Measurements from ENCODE around the gene CNP.

CNP gene

DNA sequence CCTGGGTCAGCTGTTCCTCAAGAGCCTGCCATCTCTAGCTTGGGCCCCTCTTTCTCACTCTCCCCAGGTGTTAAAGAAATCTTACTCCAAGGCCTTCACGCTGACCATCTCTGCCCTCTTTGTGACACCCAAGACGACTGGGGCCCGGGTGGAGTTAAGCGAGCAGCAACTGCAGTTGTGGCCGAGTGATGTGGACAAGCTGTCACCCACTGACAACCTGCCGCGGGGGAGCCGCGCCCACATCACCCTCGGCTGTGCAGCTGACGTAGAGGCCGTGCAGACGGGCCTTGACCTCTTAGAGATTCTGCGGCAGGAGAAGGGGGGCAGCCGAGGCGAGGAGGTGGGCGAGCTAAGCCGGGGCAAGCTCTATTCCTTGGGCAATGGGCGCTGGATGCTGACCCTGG lies 6.8 kb downstream of the CNP start:
- DNase-seq (ENCODE audit: low spot score) = no peak

DNA sequence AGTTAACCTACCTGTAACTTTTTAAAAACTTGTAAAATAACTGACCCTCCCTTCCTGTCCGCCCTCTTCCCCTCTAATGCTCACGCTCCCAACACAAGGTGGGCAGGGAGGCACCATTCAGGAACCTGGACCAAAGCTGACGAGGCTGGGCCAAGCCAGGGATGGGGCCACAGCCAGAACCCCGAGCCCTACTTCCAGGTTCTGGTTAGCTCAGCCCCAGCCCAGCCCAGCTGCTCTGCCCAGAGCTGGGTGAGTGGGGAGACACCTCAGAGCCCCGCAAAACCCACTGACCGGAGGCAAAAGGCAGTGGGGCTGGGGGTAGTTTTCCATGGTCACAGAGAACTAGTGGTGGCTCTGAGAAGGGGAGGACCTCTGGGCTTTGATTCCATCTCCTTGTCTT lies 7.4 kb downstream of the CNP start:
- no peak for DNase-seq (ENCODE audit: low spot score)

DNA sequence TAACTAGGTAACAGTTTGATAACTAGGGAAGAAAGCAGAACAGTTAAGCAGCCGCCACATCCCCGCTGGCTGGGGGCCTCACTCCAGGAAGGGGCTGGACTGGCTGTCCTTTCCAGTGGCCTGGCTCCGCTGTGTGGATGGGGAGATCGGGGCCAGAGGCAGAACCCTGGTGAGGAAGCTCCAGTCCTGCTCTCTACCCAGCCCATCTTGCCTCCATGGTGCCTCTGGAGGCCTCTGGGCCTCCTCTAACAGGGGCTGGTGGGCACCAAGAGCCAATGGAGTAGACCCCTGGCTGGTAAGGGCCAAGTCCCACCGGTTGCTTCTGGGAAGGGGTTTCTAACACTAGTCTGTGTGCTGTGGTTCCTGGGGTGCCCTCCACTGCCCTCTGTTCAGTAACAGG lies 8.1 kb downstream of the CNP start:
- no peak for DNase-seq (ENCODE audit: low spot score)

DNA sequence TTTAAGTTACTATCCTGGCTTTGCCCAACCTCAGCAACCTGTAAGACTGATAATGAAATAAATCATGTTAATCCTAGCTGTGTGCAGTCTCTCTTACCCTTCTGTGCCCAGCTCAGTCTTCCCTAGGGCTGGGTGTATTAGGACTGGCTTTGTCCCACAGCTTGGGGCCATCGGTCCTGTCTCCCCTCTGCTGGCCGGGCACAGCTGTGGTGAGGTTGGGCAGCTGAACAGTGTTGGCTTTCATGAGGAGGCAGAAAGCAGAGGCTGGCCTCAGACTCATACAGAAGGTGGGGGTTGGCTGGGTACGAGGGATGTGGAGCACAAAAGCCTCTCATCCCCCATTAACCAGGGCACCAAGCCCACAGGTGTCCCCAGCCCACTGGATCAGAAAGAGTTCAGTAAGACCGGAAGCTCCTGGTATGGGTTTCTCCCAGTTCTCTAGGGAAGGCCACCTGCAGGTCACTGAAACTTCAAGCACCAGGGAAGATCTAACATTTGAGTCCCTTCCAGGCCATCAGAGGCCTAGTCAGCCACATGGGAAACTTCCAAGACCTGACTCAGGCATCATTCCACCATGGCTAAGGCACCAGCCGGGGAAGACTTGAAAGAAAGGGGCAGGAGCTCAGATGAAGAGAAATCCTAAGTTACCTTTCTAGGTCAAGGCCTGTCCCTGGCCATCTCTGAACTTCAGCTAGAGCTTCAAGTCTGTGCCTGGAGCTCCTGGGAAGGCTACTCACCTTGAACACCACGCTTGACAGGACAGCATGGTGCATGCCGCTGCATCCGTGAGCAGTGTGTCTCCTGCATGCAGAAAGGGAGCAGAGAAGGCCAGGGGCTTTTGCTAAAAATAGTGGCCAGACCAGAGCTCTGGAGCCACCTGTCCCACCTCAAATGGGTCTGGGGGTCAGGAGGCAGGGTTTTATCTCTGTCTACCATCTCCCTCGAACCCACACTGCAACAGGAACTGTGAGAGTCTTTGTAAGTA lies 8.8 kb downstream of the CNP start:
- DNase-seq (ENCODE audit: low spot score) = no peak

DNA sequence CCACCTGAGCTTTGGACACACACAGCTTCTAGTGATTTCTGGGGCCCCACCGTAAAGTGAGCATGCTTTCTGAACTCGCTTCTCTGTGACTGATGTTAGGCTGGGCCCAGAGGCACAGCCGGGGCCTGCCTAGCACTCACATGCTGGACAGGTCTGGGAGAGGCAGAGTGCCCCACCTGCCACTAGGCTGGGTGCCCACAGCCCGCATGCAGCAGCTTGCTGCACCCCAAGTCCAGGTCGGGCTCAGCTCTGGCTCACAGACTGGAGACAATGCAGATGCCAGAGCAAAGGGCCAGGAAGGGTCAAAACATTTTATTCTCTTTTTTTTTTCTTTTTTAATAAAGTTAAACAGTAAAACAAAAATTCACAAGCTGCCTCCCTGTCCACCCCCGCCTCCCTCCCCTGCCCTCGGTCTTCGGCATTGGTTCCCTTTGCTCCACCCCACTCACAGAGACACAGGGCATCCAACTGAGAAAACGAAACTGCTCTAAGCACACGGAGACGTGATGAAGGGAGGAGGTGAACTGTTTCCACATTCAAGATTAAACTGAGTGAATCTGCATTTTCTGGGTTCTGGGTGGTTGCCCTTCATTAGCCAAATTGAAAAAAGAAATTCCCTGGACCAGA lies 9.7 kb downstream of the CNP start:
- DNase-seq (ENCODE audit: low spot score) = no peak

DNA sequence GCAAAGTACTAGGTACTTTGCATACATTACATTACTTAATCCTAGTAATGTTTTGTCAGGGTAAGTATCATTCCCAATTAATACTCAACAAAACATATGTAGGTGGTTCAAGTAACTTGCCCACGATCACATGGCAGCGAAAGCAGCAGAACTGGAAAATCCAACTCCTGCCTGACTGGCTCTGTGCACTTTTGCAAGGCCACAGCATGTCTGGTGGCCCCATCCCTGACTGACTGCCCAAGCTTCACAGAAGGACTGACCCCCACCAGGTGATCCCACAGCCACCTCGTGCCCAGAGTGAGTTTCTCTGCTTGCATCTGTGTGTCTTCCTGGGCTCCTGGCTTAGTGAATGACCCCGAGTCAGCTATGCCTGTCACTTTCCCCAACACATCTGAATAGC lies 11.4 kb downstream of the CNP start:
- no peak for DNase-seq (ENCODE audit: low spot score)

DNA sequence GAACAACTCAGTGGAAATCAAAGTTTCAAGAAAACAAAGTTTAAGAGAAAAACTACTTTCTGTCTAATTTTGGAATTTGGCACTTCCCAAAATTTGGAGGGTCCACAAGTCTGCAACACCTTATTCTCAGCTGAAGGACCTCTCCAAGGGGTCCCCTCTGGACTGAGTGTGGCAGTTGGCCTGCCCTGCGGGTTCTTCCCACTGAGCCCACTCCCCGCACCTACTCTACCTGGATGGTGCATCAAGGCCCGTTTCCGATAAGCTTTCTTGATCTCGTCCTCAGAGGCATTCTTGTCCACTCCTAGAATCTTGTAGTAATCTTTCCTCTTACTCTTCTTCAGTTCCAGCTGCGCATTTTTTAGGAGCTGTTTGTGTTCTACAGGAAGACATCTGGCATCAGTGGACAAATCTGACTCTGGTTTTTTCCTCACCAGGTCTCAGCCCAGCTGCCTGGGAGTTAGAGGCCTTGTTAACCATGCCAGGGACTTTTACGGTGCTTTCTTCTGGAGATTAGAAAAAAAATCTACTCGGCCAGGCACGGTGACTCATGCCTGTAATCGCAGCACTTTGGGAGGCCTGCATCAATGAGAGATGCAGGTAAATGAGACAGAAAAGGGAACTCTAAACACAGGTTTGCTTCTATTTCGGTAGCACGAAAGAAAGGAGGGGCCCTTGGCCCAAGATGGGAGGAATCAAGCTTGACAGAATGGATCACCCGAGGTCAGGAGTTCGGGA lies 15.6 kb downstream of the CNP start:
- no peak for DNase-seq (ENCODE audit: low spot score)

DNA sequence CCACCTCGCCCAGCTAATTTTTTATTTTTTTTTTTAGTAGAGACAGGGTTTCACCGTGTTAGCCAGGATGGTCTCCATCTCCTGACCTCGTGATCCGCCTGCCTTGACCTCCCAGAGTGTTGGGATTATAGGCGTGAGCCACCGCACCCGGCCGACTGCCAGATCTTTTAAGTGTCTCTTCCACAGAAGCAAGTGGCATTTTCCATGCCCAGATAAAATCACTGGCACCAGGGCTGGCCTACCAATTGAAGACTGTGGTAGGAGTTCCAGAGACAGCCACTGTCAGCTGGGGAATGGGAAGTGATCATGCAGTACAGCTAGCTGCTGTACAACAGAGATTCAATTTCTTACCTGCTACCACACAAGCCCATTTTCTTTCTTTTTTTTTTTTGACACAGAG lies 17.9 kb downstream of the CNP start:
- no peak for DNase-seq (ENCODE audit: low spot score)

DNA sequence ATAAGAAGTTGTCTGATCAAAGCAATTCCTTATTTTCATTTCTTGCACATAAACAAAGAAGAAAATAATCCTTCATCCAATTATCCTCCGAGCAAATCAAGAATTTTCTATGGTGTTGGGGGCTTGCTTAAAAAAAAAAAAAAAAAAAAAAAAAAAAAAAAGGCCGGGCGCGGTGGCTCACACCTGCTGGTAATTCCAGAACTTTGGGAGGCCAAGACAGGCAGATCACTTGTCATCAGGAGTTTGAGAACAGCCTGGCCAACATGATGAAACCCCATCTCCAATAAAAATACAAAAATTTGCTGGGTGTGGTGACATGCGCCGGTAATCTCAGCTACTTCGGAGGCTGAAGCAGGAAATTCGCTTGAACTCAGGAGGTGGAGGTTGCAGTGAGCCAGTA lies 19.3 kb downstream of the CNP start:
- DNase-seq (ENCODE audit: low spot score) = no peak

DNA sequence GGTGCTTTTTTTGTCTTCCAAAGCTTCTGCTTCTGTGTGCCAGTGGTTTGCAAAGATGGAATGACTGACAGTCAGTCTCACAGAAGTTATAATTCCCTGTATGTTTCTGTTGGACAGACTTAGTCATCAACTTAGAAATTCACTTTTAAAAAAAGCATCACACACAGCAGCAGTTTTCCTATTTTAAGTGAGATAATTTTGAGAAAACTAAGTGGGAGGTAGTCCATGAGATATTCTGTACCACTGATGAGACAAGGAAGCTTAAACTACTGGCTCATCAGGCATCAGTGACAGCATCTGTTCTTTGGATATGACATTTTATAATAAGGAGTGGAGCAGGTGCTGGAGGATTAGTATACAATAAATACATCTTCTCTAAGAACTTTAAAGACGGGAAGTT lies 20.0 kb downstream of the CNP start:
- no peak for DNase-seq (ENCODE audit: low spot score)

DNA sequence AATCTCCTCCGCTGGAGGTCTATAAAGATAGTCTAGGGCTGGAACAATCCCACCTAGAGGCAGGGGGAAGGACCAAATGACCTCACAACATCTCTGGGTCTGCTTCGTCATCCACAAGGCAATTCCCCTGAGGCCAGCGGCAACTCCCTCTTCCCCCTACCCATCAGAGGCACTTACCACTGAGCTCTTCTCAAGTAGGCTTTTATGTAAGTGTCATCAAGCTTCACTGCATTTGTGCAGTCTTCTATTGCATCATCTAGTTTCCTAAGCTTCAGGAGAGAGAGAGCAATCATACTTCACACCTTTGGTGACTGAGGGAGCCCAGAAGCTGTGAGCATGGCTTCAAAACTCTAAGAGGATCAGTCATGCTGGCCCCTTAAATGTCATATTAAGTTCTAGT lies 21.0 kb downstream of the CNP start:
- DNase-seq (ENCODE audit: low spot score) = no peak

DNA sequence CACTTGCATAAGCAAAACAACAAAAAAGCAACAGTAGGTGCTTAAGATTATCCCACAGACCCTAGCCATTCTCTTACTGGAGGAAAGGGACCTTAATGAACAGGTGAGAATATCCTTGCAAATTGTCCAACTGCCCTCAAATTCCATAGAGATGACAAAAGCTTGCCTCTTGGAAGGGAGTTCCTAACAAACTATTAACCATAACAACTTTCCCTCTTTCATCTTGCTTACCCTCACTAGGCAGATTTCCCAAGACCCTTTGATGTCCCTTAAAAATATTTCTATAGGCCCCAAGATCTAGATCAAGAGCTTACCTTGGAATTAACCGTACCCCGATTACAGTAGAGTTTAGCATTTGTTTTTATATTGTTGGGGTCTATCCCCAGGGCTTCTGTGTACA lies 21.8 kb downstream of the CNP start:
- no peak for DNase-seq (ENCODE audit: low spot score)

DNA sequence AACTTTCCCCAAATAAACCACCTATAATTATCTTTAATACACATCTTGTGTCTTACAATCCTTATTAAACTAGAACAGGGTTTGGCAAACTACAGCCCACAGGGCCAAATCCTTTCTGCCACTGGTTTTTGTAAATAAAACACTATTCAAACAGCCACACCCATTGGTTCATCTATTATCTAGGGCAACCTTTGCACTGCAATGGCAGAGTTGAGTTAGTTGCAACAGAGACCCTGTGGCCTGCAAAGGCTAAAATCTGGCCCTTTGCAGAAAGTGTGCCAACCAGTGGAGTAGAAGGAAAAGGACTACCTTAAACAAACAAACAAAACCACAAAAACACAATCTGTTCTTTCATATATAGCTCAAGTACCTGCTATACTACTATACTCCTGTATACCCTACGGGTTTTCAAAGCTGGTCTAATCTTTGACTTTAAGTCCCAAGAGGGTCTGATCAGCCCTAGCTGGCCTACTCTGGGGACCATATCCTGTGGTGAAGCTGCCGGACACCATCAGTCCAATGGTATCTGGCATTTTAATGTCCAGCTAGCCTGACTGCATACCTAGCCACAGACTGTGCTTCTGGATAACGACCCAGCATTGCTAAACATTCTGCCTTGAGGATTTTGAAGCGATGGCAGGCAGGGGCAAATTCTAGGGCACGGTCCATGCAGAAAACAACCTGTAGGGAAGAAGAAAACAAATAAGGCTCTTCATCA lies 23.3 kb downstream of the CNP start:
- no peak for DNase-seq (ENCODE audit: low spot score)

DNA sequence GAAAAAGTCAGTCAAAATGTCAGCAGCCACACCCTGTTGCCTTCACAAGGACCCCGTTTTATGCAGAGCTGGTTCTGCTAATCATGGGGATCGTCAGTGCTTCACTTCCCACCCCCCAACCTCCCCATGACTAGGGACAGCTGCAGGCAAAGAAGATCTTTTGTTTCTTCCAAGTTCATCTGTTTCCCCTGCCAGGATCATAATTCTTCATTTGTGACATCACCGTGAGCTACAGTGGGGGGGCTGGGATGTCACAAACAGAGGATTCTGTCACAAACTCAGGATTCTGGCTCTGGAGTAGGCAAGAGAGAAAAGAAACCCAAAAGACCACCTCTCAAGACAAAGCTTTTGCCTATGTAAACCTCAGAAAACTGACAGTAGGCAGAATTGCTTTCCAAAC lies 26.0 kb downstream of the CNP start:
- no peak for DNase-seq (ENCODE audit: low spot score)

DNA sequence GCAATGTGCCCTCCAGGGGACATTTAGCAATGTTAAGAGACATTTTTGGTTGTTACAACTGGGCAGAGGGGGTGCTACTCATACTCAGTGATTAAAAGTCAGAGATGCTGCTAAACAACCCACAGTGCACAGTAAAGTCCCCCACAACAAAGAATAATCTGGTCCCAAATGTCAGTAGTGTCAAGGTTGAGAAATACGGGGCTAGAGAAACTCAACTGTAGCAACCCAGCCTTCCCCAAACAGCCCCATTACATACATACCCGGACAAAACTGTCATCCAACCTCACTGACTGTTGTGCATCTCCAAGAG lies 30.2 kb downstream of the CNP start:
- DNase-seq (ENCODE audit: low spot score) = no peak

DNA sequence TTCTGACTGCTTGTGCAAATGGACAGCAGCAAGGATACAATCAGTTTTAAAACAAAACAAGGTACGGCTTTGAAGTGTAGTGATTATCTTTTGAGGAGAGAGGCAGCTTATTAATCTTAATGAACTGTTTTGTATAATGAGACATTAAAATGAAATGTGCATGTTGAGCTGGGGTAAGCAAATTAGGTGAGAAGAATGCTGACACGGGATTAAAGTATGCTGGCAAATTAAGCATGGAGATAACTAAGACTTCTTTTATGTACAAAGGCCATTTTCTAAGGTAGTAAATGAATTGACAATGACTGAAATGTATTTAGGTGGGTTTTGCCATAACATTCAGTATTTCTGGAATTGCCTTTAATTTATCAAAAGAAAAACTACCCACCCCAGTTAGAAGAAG lies 31.9 kb downstream of the CNP start:
- no peak for DNase-seq (ENCODE audit: low spot score)

DNA sequence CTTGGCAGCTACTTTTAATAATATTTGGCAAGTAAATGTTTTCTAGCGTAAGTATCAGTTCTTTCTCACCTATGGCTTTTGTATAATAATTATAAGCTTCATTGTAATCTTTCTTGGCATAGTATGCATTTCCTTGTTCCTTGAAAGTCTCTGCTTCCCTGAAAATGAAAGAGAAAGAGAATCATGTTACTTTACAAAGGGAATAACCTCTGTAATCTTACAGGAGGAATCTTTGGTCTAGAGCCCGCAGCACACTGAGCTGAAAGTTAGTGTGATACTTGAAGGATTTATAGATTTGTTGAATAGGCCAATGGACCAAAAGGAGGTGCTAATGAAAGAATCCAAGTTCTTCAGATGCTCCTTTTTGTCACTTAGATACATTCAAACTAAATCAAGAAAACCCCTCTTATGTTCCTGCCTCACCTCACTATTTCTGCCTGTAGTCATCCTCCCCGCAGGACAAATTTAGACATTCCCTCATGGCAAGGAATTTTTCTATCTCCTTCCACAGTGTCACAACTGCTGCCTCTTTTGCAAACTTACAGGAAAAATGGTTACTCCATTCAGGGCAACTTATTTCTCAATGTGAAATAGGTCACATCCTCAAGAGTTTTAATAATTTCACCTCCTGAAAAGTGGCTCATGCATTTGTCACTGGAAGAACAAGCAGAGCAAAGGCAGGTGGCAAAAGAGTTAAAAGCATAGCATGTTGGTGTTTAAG lies 34.0 kb downstream of the CNP start:
- no peak for DNase-seq (ENCODE audit: low spot score)

DNA sequence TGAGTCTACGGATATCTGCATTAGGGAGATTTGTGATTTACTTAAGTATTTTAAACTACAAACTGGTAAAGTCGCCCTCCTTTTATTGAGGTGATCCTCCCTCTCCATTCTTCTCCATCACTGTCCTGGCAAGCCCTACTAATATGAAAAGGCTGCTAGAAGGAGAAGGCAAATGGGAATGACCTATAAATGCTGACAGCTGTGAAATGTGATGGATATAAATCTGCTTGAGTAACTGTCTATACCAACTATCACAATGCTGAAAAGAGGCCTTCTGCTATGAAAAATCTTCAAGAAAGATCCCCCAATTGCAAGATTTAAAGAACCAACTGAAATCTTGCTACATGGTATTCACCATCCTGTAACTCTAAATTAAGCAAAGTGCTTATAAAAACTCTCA lies 35.1 kb downstream of the CNP start:
- no peak for DNase-seq (ENCODE audit: low spot score)

DNA sequence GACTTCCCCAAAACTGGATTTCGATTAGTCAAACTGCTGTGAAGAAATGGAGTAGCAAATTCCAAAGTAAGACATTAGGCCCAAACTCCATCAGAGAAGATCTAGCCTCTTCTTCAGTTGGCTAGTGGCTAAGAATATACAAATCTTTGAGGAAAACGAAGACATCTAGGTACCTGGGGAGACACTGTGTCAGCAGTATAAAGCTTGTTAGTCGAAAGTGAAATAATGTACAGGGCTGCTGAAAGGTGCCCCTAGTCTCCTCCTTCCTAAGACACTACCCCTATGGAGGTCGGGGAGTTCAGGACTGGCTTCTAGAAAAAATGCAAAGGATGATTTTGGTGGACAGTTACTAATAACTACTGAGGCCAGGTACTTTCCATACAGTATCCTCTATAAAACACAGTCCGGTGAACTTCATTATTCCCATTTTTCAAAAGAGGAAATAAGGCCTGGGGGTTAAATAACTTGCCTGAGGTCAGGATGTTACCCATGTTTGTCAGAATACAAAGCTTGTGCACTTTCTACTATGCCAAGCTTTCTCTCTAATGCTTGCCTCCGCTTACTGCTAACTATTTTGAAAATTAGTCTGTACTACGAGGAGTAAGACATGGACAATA lies 35.7 kb downstream of the CNP start:
- DNase-seq (ENCODE audit: low spot score) = no peak

DNA sequence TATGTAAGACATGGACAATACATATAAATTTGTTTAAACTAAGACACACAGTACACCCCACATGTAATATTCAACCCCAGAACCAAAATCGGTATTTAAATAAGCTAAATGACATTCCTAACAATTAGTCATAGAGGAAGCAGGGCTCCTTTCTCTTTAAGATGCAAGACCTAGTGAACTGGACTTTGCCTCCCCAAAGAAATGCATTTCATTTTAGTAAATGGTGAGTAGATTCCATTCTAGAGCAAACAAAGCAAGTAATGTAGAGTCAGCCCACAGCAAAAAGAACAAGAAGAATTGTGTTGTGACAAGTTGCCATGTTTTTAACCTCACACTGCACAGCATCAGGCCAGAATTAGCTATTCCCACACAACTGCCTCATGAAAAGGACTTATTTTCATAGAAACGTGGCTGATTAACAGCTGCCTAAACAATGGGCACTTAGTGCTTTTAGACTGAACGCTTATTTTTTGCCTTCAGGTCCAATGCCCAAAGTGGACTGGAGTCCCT lies 36.3 kb downstream of the CNP start:
- peak; percentile 17 for DNase-seq (ENCODE audit: low spot score)

DNA sequence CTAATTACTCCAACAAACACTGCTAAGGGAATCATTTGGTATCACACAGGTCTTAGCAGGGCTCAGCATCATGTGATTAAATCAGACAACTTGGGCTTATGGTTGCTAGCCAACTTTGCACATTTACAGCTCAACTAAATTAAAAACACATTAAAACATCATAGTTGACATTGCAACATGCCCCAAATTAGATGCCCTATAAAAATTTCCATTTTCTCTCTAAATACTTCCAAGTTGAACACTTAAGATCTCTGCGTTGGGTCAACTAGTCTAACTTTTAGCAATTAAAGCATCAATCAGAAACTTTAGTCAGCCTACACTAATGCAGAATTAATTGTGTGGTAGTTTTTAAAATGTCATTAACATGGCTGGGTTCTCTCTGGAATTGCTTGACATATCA lies 38.6 kb downstream of the CNP start:
- DNase-seq (ENCODE audit: low spot score) = no peak
